OCI-LY1 (cell line): Measurements from ENCODE around the gene GPR151.

ENCODE experiments used
- H2AFZ ChIP-seq: fragments of 200-600 bp; sonication (generic), shearing (Covaris generic); 2 replicates; pipeline ENCODE4 v1.6.0; 2014; ENCODE audit warnings: antibody characterized with exemption, mild to moderate bottlenecking, low read length
- H3F3A ChIP-seq: fragments of 200-600 bp; sonication (generic), shearing (Covaris generic); 2 replicates; pipeline ENCODE4 v1.6.0; 2014; ENCODE audit warnings: mild to moderate bottlenecking, antibody characterized with exemption, low read length, moderate library complexity; ENCODE audit not compliant: insufficient read depth
- H3K27ac ChIP-seq: fragments of 200-600 bp; sonication (generic); 2 replicates; pipeline ENCODE4 v1.5.1; 2014; ENCODE audit warnings: low read length, mixed run types, mild to moderate bottlenecking, low read depth; ENCODE audit not compliant: poor library complexity, severe bottlenecking
- H3K27me3 ChIP-seq: fragments of 200-600 bp; sonication (generic); 2 replicates; pipeline ENCODE4 v1.6.0; 2014; ENCODE audit warnings: antibody characterized with exemption, mild to moderate bottlenecking, low read length, moderate library complexity; ENCODE audit not compliant: insufficient read depth
- H3K36me3 ChIP-seq: fragments of 200-600 bp; sonication (generic); 2 replicates; pipeline ENCODE4 v1.6.1; 2014; ENCODE audit warnings: mild to moderate bottlenecking, antibody characterized with exemption, low read length, moderate library complexity, mixed read lengths; ENCODE audit not compliant: insufficient read depth
- H3K4me1 ChIP-seq: fragments of 200-600 bp; sonication (generic); 2 replicates; pipeline ENCODE4 v1.5.1; 2014; ENCODE audit warnings: mild to moderate bottlenecking, low read length, moderate library complexity; ENCODE audit not compliant: insufficient read depth, severe bottlenecking
- H3K4me2 ChIP-seq: fragments of 200-600 bp; sonication (generic), shearing (Covaris generic); 2 replicates; pipeline ENCODE4 v1.6.1; 2014; ENCODE audit warnings: low read length
- H3K4me3 ChIP-seq: fragments of 200-600 bp; sonication (generic); 2 replicates; pipeline ENCODE4 v1.5.1; 2014; ENCODE audit warnings: low read length, low read depth, mild to moderate bottlenecking, mixed read lengths; ENCODE audit not compliant: poor library complexity, severe bottlenecking
- H3K79me2 ChIP-seq: fragments of 200-600 bp; shearing (Covaris generic); 2 replicates; pipeline ENCODE4 v1.6.1; 2016; ENCODE audit warnings: mixed run types, low read length, mixed read lengths; ENCODE audit not compliant: insufficient read depth
- H3K9ac ChIP-seq: fragments of 200-600 bp; sonication (generic), shearing (Covaris generic); 2 replicates; pipeline ENCODE4 v1.6.1; 2014; ENCODE audit warnings: mild to moderate bottlenecking, low read length, mixed read lengths
- H3K9me2 ChIP-seq: fragments of 200-600 bp; sonication (generic), shearing (Covaris generic); 2 replicates; pipeline ENCODE4 v1.6.1; 2014; ENCODE audit warnings: low read depth, mild to moderate bottlenecking, low read length, mixed read lengths
- H3K9me3 ChIP-seq: fragments of 200-600 bp; shearing (Covaris generic); 2 replicates; pipeline ENCODE4 v1.6.1; 2014; ENCODE audit warnings: low read length, mixed read lengths
- H4K20me1 ChIP-seq: fragments of 200-600 bp; sonication (generic), shearing (Covaris generic); 2 replicates; pipeline ENCODE4 v1.6.0; 2016; ENCODE audit warnings: mild to moderate bottlenecking, low read length; ENCODE audit not compliant: insufficient read depth
- EZH2 ChIP-seq: fragments of 200-600 bp; sonication (generic), shearing (Covaris generic); IDR thresholded peaks from 2 replicates; pipeline ENCODE4 v1.8.0; 2017; ENCODE audit warnings: borderline replicate concordance, mixed run types, mild to moderate bottlenecking, antibody characterized with exemption, low read length, moderate library complexity, mixed read lengths
- TF ChIP-seq, protein P1 (sequence below): fragments of 200-600 bp; sonication (generic), shearing (Covaris generic); IDR thresholded peaks from 2 replicates; pipeline ENCODE4 v1.5.1; 2017; ENCODE audit warnings: mild to moderate bottlenecking, antibody characterized with exemption, low read length, moderate library complexity, mixed read lengths

The GPR151 gene

DNA sequence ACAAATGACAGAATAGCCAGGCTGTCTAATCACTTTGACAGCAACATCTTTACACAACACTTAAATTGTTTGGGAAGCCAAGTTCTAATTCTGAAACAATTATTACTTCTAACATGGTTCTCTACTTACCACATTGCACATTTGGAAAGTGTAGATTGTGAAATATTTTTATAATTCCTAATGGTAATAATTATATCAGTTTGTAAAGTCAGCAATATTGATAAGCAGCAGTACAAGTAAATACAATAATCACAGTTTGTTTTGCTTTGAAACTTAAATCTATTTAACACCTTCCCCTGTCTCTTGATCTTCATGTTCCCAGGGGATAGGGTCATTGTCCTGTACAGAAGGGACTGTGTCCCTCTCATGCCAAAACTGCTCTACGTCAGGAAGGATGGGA is 1.4 kb downstream of the GPR151 start:
- no peak for TF ChIP-seq EZH2
- TF ChIP-seq, protein P1, sequence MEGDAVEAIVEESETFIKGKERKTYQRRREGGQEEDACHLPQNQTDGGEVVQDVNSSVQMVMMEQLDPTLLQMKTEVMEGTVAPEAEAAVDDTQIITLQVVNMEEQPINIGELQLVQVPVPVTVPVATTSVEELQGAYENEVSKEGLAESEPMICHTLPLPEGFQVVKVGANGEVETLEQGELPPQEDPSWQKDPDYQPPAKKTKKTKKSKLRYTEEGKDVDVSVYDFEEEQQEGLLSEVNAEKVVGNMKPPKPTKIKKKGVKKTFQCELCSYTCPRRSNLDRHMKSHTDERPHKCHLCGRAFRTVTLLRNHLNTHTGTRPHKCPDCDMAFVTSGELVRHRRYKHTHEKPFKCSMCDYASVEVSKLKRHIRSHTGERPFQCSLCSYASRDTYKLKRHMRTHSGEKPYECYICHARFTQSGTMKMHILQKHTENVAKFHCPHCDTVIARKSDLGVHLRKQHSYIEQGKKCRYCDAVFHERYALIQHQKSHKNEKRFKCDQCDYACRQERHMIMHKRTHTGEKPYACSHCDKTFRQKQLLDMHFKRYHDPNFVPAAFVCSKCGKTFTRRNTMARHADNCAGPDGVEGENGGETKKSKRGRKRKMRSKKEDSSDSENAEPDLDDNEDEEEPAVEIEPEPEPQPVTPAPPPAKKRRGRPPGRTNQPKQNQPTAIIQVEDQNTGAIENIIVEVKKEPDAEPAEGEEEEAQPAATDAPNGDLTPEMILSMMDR = no peak
- Histone ChIP-seq H3K36me3 (peaks cover 40% of the 10 kb centered on the region), H3K27ac (no peak overlapping the region), H3K9me3 (no peaks in the 10 kb centered on the region), H3K79me2 (no peaks in the 10 kb centered on the region), H3K4me1 (no peaks in the 10 kb centered on the region), H3K4me2 (no peak overlapping the region), H3K4me3 (no peak overlapping the region), H3K9me2 (no peaks in the 10 kb centered on the region), H3K9ac (no peak overlapping the region), H3K27me3 (no peaks in the 10 kb centered on the region), H3F3A (no peaks in the 10 kb centered on the region; the same call in 1 of the 2 replicates), H2AFZ (no peak overlapping the region), H4K20me1 (no peaks in the 10 kb centered on the region; the same call in 1 of the 2 replicates)

DNA sequence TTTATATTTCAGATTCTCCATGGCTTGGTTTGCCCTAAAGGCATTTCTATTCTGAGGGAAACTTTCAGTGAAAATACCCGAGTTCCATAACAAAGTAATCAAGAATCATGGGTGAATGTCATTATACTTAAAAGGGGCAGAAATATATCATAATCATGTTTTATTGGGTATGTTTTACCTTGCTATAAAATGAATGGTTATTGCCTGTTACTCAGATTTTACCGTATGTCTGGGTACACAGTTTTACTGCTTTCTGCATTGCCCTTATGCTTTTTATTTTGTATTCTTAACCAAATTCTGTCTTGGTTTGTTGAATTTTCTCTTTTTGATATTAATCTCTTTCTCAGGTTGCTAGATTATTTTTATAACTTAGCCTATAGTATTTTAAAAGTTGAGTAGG is 2.5 kb downstream of the GPR151 start:
- Histone ChIP-seq H3F3A (no peaks in the 10 kb centered on the region; the same call in 1 of the 2 replicates), H3K4me3 (no peak overlapping the region), H3K9me3 (no peaks in the 10 kb centered on the region), H3K9me2 (no peaks in the 10 kb centered on the region), H3K9ac (no peak overlapping the region), H3K4me2 (no peak overlapping the region), H3K79me2 (no peaks in the 10 kb centered on the region), H2AFZ (no peak overlapping the region), H3K4me1 (no peaks in the 10 kb centered on the region), H3K27me3 (no peaks in the 10 kb centered on the region), H4K20me1 (no peaks in the 10 kb centered on the region; the same call in 1 of the 2 replicates), H3K27ac (no peak overlapping the region), H3K36me3 (peaks cover 51% of the 10 kb centered on the region)
- TF ChIP-seq EZH2 = no peak
- TF ChIP-seq, protein P1 = no peak

DNA sequence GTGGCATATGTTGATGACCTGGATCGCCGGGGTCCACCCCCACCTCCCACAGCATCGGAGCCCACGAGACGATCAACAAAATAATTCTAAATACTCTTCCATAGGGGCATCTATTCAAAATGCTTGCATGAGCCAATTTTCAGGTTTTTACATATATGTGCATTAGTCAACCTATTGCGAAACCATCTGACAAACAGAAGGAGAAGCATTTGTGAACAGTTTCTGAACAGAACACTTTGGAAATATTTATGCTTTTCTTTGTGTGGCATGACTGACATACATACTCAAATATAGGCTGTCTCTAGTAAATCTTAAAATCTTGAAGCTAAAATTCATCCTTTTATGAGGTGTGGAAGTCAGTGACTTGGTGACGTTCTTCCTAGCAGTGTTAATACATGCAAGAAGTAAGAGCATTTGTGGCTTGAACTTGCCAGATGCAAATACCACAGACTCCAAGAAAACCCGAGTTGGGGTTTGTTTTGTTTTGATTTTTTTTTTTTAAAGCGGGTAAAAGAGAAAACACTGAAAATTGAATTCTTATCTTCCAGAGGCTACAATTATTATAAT is 5.3 kb downstream of the GPR151 start:
- H3K9ac ChIP-seq = no peak overlapping the region
- H2AFZ ChIP-seq = no peak overlapping the region
- no peaks in the 10 kb centered on the region; the same call in 1 of the 2 replicates for H3F3A ChIP-seq
- no peaks in the 10 kb centered on the region for H3K79me2 ChIP-seq
- H3K4me1 ChIP-seq = no peaks in the 10 kb centered on the region
- no peak for TF ChIP-seq EZH2
- TF ChIP-seq, protein P1 = no peak
- no peaks in the 10 kb centered on the region; the same call in 1 of the 2 replicates for H4K20me1 ChIP-seq
- no peaks in the 10 kb centered on the region for H3K27me3 ChIP-seq
- H3K9me2 ChIP-seq = no peaks in the 10 kb centered on the region
- H3K4me3 ChIP-seq = no peak overlapping the region
- H3K27ac ChIP-seq = no peak overlapping the region
- H3K36me3 ChIP-seq = peaks cover 80% of the 10 kb centered on the region
- no peak overlapping the region for H3K4me2 ChIP-seq
- H3K9me3 ChIP-seq = no peaks in the 10 kb centered on the region
